Suppressor macrophage treated with lipopolysaccharide for 1 hour (primary cell): ENCODE results near the gene IGSF9B.

Experiments used
- DNase-seq, 3 donors: peaks; one replicate each; pipeline ENCODE4 v3.0.0-alpha.2; 2020 to 2022

IGSF9B gene

GRCh38 chr11:133897331-133897650 is 59.5 kb downstream of the IGSF9B start:
- no peak for DNase-seq

- DNase-seq = no peak
These were observed 60.0 kb downstream of the IGSF9B start for GRCh38 chr11:133896642-133897330.

GRCh38 chr11:133896028-133896427 is 60.7 kb downstream of the IGSF9B start:
- DNase-seq = no peak

- DNase-seq = no peak
These were observed 61.2 kb downstream of the IGSF9B start for GRCh38 chr11:133895551-133895950.

- no peak for DNase-seq
These were observed 61.7 kb downstream of the IGSF9B start for GRCh38 chr11:133895061-133895479.

- no peak for DNase-seq
These were observed 63.4 kb downstream of the IGSF9B start for GRCh38 chr11:133893381-133893780.

GRCh38 chr11:133892584-133893380 is 64.0 kb downstream of the IGSF9B start:
- DNase-seq = no peak

- no peak for DNase-seq
These were observed 64.6 kb downstream of the IGSF9B start for GRCh38 chr11:133892126-133892525.

- no peak for DNase-seq
These were observed 66.9 kb downstream of the IGSF9B start for GRCh38 chr11:133889893-133890292.

GRCh38 chr11:133889188-133889587 is 67.6 kb downstream of the IGSF9B start:
- DNase-seq = no peak

GRCh38 chr11:133887692-133888332 is 69.0 kb downstream of the IGSF9B start:
- DNase-seq = no peak

GRCh38 chr11:133886029-133886428 is 70.7 kb downstream of the IGSF9B start:
- DNase-seq = no peak

GRCh38 chr11:133872160-133872559 is 84.6 kb downstream of the IGSF9B start:
- DNase-seq = no peak

GRCh38 chr11:133867456-133867855 is 89.3 kb downstream of the IGSF9B start:
- DNase-seq = no peak

- DNase-seq = no peak
These were observed 91.3 kb downstream of the IGSF9B start for GRCh38 chr11:133865466-133865865.

- no peak for DNase-seq
These were observed 92.0 kb downstream of the IGSF9B start for GRCh38 chr11:133864756-133865155.

GRCh38 chr11:133860151-133860550 is 96.6 kb downstream of the IGSF9B start:
- DNase-seq = no peak
